Kidney (tissue), 14 donors: Measurements from ENCODE around the gene LARGE1. TPM values are rescaled to one million over a fixed set of nuclear protein-coding genes. Genes with fewer than 3 reads are reported as not detected.

Experiments
- DNase-seq, 5 donors: peaks; one replicate each; pipeline ENCODE4 v3.0.0-alpha.2; 2013 to 2020
- FAIRE-seq: peaks from 2 replicates; lab custom pipeline; 2012; peaks lifted over from hg19 to GRCh38; lab: Jason Lieb, UNC
- H3K27ac ChIP-seq, 2 donors: one replicate each; pipeline ENCODE4 v1.7.0; 2013; ENCODE audit warnings: low read depth in 2 of 2, low read length in 2 of 2, inconsistent platforms in 1 of 2
- H3K27me3 ChIP-seq: one replicate; pipeline ENCODE4 v1.7.1; 2013; ENCODE audit warnings: low read length, inconsistent platforms; ENCODE audit not compliant: control insufficient read depth, insufficient read depth
- H3K36me3 ChIP-seq, 3 donors: one replicate each; pipeline versions ENCODE4 v1.7.0 to v1.7.1; 2013; ENCODE audit warnings: low read length in 3 of 3, control low read depth in 1 of 3, inconsistent platforms in 1 of 3; ENCODE audit not compliant: insufficient read depth in 3 of 3, control insufficient read depth in 2 of 3
- H3K4me1 ChIP-seq, 3 donors: one replicate each; pipeline versions ENCODE4 v1.7.0 to v1.7.1; 2013; ENCODE audit warnings: low read length in 3 of 3, inconsistent platforms in 1 of 3, low read depth in 1 of 3; ENCODE audit not compliant: control insufficient read depth in 2 of 3, insufficient read depth in 2 of 3
- H3K4me3 ChIP-seq, 3 donors: one replicate each; pipeline versions ENCODE4 v1.7.0 to v1.8.1; 2013; ENCODE audit warnings: low read length in 3 of 3, control low read depth in 1 of 3, inconsistent platforms in 1 of 3
- H3K9ac ChIP-seq, 3 donors: one replicate each; pipeline versions ENCODE4 v1.7.0 to v1.7.1; 2013; ENCODE audit warnings: low read length in 3 of 3, control low read depth in 1 of 3, inconsistent platforms in 1 of 3
- H3K9me3 ChIP-seq, 3 donors: one replicate each; pipeline versions ENCODE4 v1.7.0 to v1.7.1; 2013; ENCODE audit warnings: low read length in 3 of 3, control low read depth in 1 of 3, inconsistent platforms in 1 of 3; ENCODE audit not compliant: control insufficient read depth in 2 of 3, insufficient read depth in 1 of 3
- intact Hi-C: fragments of 100-400 bp; cut with DNase I; formaldehyde crosslinking; loops from one replicate; pipeline ENCODE4 v1.11.1; 2022
- polyA plus RNA-seq: library from polyadenylated mRNA; stranded (reverse); fragments of 350-450 nt; fragmentation: Illumina TruSeq; extraction: RNeasy Lipid Tissue Mini Kit (QIAGEN cat#74804); gene quantifications from one replicate; pipeline ENCODE4 v1.2.3, GENCODE V29; 2014; ENCODE audit warnings: low read depth, low replicate concordance; ENCODE audit not compliant: insufficient read depth
- total RNA-seq: library from RNA; stranded (reverse); fragmentation: NEBNext Ultra II Directional; extraction: Animal tissue kit (Norgen Biotek cat#: 25700); gene quantifications from one replicate; pipeline ENCODE4 v1.2.1, GENCODE V29; 2021
- TF ChIP-seq, protein P1 (sequence below): IDR thresholded peaks from 3 replicates; pipeline ENCODE4 v1.5.1; 2012; ENCODE audit warnings: mild to moderate bottlenecking, moderate library complexity, borderline replicate concordance; ENCODE audit not compliant: insufficient read depth; ENCODE audit errors: extremely low read depth
- donor health status: control.
- donor health status: control.
- donor health status: control.
- donor health status: control.
- donor health status: control.
- donor health status: DM: yes; HTN: yes; CAD: no.
- donor health status: Normal renal cell carcinoma (clear cell type).

The LARGE1 gene
- total and polyA plus RNA-seq, 2 donors from 2014 or later: 5.0 to 22.9 TPM

DNA sequence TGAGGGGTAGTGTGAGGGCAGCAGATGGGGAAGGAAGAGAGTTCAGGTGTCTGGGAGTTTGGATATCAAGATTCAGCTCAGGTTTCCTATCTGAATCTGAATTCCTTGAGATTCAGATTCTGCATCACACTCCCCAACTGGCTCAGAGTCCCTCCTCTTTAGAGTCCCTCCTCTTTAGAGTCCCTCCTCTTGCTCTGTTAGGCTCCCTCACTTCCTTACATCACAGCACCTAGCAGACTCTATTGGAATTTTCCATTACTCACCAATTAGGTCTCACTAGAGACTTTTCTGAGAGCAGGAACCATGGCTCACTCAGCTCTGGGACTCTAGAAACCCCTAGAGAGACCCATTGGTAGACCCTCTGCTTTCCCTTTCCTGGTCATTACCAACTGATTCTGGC, 558.7 kb downstream of the LARGE1 start:
- Histone ChIP-seq H3K9ac (no peak overlapping the region), H3K36me3 (no peaks in the 10 kb centered on the region), H3K4me1 (no peaks in the 10 kb centered on the region), H3K4me3 (no peak overlapping the region), H3K27me3 (no peaks in the 10 kb centered on the region), H3K27ac (no peak overlapping the region), H3K9me3 (no peaks in the 10 kb centered on the region)
- no peak for DNase-seq
- intact Hi-C loops: no loop called here
- TF ChIP-seq, protein P1, sequence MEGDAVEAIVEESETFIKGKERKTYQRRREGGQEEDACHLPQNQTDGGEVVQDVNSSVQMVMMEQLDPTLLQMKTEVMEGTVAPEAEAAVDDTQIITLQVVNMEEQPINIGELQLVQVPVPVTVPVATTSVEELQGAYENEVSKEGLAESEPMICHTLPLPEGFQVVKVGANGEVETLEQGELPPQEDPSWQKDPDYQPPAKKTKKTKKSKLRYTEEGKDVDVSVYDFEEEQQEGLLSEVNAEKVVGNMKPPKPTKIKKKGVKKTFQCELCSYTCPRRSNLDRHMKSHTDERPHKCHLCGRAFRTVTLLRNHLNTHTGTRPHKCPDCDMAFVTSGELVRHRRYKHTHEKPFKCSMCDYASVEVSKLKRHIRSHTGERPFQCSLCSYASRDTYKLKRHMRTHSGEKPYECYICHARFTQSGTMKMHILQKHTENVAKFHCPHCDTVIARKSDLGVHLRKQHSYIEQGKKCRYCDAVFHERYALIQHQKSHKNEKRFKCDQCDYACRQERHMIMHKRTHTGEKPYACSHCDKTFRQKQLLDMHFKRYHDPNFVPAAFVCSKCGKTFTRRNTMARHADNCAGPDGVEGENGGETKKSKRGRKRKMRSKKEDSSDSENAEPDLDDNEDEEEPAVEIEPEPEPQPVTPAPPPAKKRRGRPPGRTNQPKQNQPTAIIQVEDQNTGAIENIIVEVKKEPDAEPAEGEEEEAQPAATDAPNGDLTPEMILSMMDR: no peak
- no peak for FAIRE-seq

DNA sequence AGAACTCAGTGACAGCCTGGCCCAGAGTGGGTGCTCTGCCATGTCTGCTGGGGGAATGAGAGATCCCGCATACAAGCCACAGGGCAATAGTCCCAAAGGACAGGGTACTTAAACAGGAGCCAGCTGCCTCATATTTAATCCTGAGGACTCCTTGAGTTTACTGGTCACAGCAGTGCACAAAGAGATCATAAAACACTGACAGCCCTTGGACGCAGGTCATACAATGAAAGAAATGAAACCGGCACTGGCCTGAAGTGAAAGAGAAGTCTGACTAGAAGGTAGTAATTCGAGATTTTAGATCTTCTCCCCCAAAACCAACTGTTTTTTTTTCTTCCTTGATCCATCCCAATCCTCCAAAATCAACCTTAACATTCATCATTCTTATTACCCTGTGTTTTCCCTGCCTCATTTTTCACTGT, 562.3 kb downstream of the LARGE1 start:
- Histone ChIP-seq H3K27ac (no peak overlapping the region), H3K9me3 (no peaks in the 10 kb centered on the region), H3K4me3 (no peak overlapping the region), H3K4me1 (no peaks in the 10 kb centered on the region), H3K36me3 (no peaks in the 10 kb centered on the region), H3K9ac (no peak overlapping the region), H3K27me3 (no peaks in the 10 kb centered on the region)
- peak in 4 of 5 donors; percentile 45 to 90 (median 76) for DNase-seq
- intact Hi-C loops: no loop called here
- TF ChIP-seq, protein P1: no peak
- no peak for FAIRE-seq

DNA sequence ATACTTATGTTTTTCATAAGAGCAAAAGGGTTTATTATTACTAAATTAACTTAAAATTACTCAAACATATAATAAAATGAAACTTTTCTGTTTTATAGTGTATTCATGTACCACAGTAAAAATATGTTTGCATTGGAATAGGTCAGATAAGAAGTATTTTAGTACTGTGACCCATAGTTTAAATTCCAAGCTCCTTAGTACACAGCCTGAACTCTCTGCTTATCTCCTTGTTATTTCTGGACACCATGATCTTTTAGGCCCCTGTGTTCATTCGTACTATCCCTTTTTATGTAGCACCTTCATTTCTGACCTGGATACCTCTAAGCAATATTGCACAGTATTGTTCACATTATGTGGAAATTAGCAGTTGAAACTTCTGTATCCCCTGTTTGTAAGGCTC, 565.3 kb downstream of the LARGE1 start:
- TF ChIP-seq, protein P1: no peak
- no peak for FAIRE-seq

DNA sequence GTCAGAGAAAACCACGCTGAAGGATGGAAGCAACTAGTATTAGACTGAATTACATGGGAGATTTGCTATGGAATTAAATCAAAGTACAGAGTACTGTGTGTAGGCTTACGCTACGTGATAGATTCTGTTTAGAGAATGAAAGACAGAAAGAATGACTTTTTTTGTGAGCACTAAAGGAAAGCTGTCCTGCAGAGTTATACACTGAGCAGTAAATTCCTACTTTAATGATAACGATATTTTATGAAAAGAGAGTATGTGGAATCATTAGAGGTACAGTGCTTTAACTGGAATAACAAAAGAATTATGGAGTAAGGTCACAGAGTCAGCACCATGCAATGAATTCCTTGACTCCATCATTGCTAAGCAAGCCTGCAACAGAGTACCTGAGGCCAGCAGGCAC, 566.8 kb downstream of the LARGE1 start:
- H3K4me3 ChIP-seq: no peak overlapping the region
- H3K27me3 ChIP-seq: no peaks in the 10 kb centered on the region
- no peak overlapping the region for H3K27ac ChIP-seq
- intact Hi-C loops: no loop called here
- H3K36me3 ChIP-seq: no peaks in the 10 kb centered on the region
- H3K9me3 ChIP-seq: no peaks in the 10 kb centered on the region
- no peak overlapping the region for H3K9ac ChIP-seq
- DNase-seq (no peak), FAIRE-seq (no peak)
- no peaks in the 10 kb centered on the region for H3K4me1 ChIP-seq
- TF ChIP-seq, protein P1: no peak

More for the DNA sequence above, 565.3 kb downstream of the LARGE1 start:
- no peaks in the 10 kb centered on the region for H3K36me3 ChIP-seq
- H3K9me3 ChIP-seq: no peaks in the 10 kb centered on the region
- H3K4me3 ChIP-seq: no peak overlapping the region
- no peak overlapping the region for H3K27ac ChIP-seq
- no peaks in the 10 kb centered on the region for H3K4me1 ChIP-seq
- DNase-seq: no peak
- no peak overlapping the region for H3K9ac ChIP-seq
- intact Hi-C loops: no loop called here
- no peaks in the 10 kb centered on the region for H3K27me3 ChIP-seq
